Epithelial cell of proximal tubule (primary cell): ENCODE data around the gene ADGRG2. TPM values are rescaled to one million over a fixed set of nuclear protein-coding genes. Genes with fewer than 3 reads are reported as not detected.

Experiments used
- DNase-seq: peaks from one replicate; pipeline ENCODE4 v3.0.0-alpha.2; 2011; ENCODE audit warnings: low read depth
- H3K4me3 ChIP-seq: 2 replicates; pipeline ENCODE4 v1.5.1; 2011; ENCODE audit warnings: low read depth, mild to moderate bottlenecking, low read length
- total RNA-seq: library from RNA; depleted of rRNA; stranded (reverse); fragments of >200 nt; gene quantifications from 2 replicates; pipeline ENCODE4 v1.2.3, GENCODE V29; 2015
- TF ChIP-seq, protein P1 (sequence below): conservative IDR thresholded peaks from 2 replicates; pipeline ENCODE4 v1.5.1; 2012; ENCODE audit warnings: low read depth, mild to moderate bottlenecking, low read length

ADGRG2 gene
- total RNA-seq, 1 donor from 2014 or later: 0.17 TPM

DNA sequence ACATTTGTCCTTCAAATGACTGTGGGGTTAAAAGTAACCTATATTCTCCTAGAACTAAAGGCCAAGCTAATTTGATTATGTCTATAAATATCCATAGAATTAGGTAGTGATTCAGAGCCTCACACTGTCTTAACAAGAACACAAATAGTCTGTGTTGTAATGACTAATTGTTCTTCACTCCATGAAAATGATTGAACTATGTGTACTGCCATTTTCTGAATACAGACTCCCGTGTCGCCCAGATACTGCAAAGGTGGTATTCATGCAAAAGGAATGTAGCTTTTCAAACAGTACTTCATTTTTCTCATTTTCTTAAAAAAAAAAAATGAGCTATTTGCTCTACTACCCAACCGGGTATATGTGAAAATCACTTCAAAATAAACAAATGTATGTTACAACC lies 127.0 kb downstream of the ADGRG2 start:
- no peak for DNase-seq
- TF ChIP-seq, protein P1, sequence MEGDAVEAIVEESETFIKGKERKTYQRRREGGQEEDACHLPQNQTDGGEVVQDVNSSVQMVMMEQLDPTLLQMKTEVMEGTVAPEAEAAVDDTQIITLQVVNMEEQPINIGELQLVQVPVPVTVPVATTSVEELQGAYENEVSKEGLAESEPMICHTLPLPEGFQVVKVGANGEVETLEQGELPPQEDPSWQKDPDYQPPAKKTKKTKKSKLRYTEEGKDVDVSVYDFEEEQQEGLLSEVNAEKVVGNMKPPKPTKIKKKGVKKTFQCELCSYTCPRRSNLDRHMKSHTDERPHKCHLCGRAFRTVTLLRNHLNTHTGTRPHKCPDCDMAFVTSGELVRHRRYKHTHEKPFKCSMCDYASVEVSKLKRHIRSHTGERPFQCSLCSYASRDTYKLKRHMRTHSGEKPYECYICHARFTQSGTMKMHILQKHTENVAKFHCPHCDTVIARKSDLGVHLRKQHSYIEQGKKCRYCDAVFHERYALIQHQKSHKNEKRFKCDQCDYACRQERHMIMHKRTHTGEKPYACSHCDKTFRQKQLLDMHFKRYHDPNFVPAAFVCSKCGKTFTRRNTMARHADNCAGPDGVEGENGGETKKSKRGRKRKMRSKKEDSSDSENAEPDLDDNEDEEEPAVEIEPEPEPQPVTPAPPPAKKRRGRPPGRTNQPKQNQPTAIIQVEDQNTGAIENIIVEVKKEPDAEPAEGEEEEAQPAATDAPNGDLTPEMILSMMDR: no peak
- no peak overlapping the region for H3K4me3 ChIP-seq

- TF ChIP-seq, protein P1: no peak
- DNase-seq: no peak
- no peak overlapping the region for H3K4me3 ChIP-seq
These were observed 127.6 kb downstream of the ADGRG2 start for GRCh38 chrX:18994713-18995112.

GRCh38 chrX:18992829-18993228 lies 129.4 kb downstream of the ADGRG2 start:
- no peak for DNase-seq
- H3K4me3 ChIP-seq: no peak overlapping the region
- TF ChIP-seq, protein P1: no peak

- no peak for DNase-seq
- TF ChIP-seq, protein P1: no peak
- H3K4me3 ChIP-seq: peak overlapping the region; percentile 75
These were observed 137.2 kb downstream of the ADGRG2 start for GRCh38 chrX:18985186-18985435.

- TF ChIP-seq, protein P1: peak; percentile 35
- DNase-seq: no peak
- H3K4me3 ChIP-seq: peak overlapping the region; percentile 75
These were observed 137.7 kb downstream of the ADGRG2 start for GRCh38 chrX:18984381-18985185.

DNA sequence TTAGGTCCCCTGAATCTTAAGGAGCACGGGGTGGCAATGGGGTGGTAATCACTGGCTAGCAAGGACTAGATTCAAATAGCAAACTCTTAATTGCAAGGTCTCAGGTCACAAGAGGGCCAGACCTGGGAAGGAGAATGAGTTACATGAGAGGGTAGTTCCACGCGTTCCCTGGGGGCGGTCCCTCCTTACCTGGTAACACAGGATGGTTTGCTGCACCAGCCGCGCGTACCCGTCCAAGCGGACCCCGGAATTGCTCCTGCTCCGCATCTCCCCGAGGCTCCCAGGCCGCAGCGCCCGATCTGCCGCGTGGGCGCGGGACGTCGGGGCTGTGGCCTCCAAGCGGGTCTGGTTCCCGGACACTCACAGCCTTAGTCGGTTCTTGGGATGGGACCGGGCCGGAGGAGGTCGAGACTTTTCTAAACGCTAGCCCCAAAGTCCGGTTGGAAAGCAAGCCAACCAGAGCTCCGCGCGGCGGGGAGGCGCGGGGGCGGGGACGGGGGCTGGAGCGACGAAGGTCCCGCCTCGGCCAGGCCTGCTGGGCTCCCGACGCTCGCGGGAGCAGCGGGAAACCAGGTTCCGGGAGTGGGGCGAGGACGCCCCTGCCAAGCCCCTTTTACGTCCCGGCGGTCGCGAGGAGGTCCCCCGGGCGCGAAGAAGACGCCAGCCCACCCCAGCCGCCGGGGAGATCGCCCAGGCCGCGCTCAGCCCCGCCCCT lies 138.4 kb downstream of the ADGRG2 start, which contains the start of gene PHKA2:
PHKA2 (minus strand) TSS at position 449 of the 715 bp plus-strand sequence; CDS start at position 267, 182 bp downstream.
- peak within 1 kb of the TSS; percentile 75 for H3K4me3 ChIP-seq
- no peak for DNase-seq
- TF ChIP-seq, protein P1: no peak
